Measurements from ENCODE around the gene KCNS3. TPM values are rescaled to one million over a fixed set of nuclear protein-coding genes. Genes with fewer than 3 reads are reported as not detected.

KCNS3 gene
- total and polyA plus RNA-seq, 9 of the 15 experiments (the other 6 are each of a cell fraction or from before 2014, with no cell fraction given), result 0.01 to 0.75 (median 0.25) TPM

GRCh38 chr2:17853799-17854198 lies 24.7 kb upstream of the KCNS3 start:
- 0% methylated on average over 4 of the region's 4 CpGs for WGBS (ENCODE audit: insufficient coverage, low coverage, missing lambda C conversion rate)
- TF ChIP-seq SRSF3 (IDR thresholded peaks at IDR 0.05; ENCODE audit: insufficient read depth, low read length) (no peak), ZFX (CRISPR knock-in tag; IDR thresholded peaks at IDR 0.05) (no peak), THAP7 (CRISPR knock-in tag; IDR thresholded peaks at IDR 0.05) (no peak), MGA (IDR thresholded peaks at IDR 0.05) (no peak), FOSL1 (tag; conservative IDR thresholded peaks at IDR 0.05) (no peak), ZNF445 (CRISPR knock-in tag; IDR thresholded peaks at IDR 0.05; ENCODE audit: low read depth) (no peak), NFE2 (IDR thresholded peaks at IDR 0.05; ENCODE audit: low read depth) (no peak), LCOR (CRISPR knock-in tag; IDR thresholded peaks at IDR 0.05) (no peak), EZH2 (IDR thresholded peaks at IDR 0.05; ENCODE audit: borderline replicate concordance, low read depth, low read length) (no peak)
- TF ChIP-seq, protein P1, sequence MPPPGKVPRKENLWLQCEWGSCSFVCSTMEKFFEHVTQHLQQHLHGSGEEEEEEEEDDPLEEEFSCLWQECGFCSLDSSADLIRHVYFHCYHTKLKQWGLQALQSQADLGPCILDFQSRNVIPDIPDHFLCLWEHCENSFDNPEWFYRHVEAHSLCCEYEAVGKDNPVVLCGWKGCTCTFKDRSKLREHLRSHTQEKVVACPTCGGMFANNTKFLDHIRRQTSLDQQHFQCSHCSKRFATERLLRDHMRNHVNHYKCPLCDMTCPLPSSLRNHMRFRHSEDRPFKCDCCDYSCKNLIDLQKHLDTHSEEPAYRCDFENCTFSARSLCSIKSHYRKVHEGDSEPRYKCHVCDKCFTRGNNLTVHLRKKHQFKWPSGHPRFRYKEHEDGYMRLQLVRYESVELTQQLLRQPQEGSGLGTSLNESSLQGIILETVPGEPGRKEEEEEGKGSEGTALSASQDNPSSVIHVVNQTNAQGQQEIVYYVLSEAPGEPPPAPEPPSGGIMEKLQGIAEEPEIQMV (tag; conservative IDR thresholded peaks at IDR 0.05; ENCODE audit: low read depth), result no peak

More at GRCh38 chr2:17853799-17854198, 24.7 kb upstream of the KCNS3 start:
- ChIA-PET CTCF (ENCODE audit: low intra/inter-chr PET ratio) (no interaction called here), POLR2A (no interaction called here)
- no peaks in the 10 kb centered on the region for H3K9me3 ChIP-seq (replicated peaks; ENCODE audit: control insufficient read depth, insufficient read depth, low read depth, low read length)
- ATAC-seq (peak; percentile 34; the same call in 1 of the 3 replicates), FAIRE-seq (no peak), DNase-seq (ENCODE audit: extremely low read depth in 1 of 4, low spot score in 3 of 4) (no peak)
- intact Hi-C loops (cut with micrococcal nuclease) (no loop called here), in situ Hi-C loops (cut with MboI) (loop anchor here (5.0 to 10.0 kb wide), 2 partner anchors 331 to 529 kb away; no protein-coding TSS in a partner anchor)
- no TSS peak for BruUV-seq (replicated peaks)
- H2AFZ ChIP-seq (ENCODE audit: low read depth, low read length), result no peak overlapping the region
- no peaks in the 10 kb centered on the region for H3K36me3 ChIP-seq (ENCODE audit: control insufficient read depth, insufficient read depth, low read length)
- no peaks in the 10 kb centered on the region for H3K27me3 ChIP-seq (ENCODE audit: control insufficient read depth in 2 of 2, insufficient read depth in 2 of 2, low read length in 2 of 2)
- H3K4me3 ChIP-seq, result no peak overlapping the region
- H3K4me1 ChIP-seq (replicated peaks in 1 of 2; ENCODE audit: control insufficient read depth in 2 of 2, insufficient read depth in 2 of 2, low read length in 2 of 2), result no peaks in the 10 kb centered on the region
- no peak overlapping the region for H3K9ac ChIP-seq (ENCODE audit: insufficient read depth in 1 of 2, low read depth in 2 of 2, low read length in 2 of 2)
- no peaks in the 10 kb centered on the region for H3K79me2 ChIP-seq (ENCODE audit: control insufficient read depth, insufficient read depth, low read length)
- H3K27ac ChIP-seq (ENCODE audit: extremely low read depth, low read depth, low read length), result no peak overlapping the region
- no peak overlapping the region for H3K4me2 ChIP-seq (ENCODE audit: insufficient read depth, low read length)
- no peaks in the 10 kb centered on the region for H4K20me1 ChIP-seq (replicated peaks; ENCODE audit: control insufficient read depth, insufficient read depth, low read length)
- H3K9me1 ChIP-seq (ENCODE audit: control insufficient read depth, insufficient read depth, low read length), result no peaks in the 10 kb centered on the region
